ENCODE results near the gene SYNGR4.
"Not testable (repeated sequence)": the region's sequence is repeated elsewhere in the genome, so short reads cannot be mapped to it uniquely, and the experiment has no call there.

Gene SYNGR4

DNA sequence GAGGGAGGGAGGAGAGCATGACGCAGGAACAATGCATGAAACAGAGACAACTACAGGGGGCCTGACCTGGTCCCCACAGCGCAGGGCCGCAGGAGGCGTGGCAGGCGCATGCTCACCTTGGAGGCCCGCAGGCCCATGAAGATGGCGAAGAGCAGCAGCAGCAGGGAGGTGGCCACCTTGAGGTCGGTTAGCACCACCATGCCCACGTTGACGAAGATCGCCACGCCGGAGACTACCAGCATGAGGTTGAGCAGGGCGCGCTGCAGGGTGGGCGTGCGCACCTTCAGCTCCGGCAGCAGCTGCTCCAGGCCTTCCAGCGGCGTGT lies 21.8 kb upstream of the SYNGR4 start:
- FAIRE-seq = no peak

DNA sequence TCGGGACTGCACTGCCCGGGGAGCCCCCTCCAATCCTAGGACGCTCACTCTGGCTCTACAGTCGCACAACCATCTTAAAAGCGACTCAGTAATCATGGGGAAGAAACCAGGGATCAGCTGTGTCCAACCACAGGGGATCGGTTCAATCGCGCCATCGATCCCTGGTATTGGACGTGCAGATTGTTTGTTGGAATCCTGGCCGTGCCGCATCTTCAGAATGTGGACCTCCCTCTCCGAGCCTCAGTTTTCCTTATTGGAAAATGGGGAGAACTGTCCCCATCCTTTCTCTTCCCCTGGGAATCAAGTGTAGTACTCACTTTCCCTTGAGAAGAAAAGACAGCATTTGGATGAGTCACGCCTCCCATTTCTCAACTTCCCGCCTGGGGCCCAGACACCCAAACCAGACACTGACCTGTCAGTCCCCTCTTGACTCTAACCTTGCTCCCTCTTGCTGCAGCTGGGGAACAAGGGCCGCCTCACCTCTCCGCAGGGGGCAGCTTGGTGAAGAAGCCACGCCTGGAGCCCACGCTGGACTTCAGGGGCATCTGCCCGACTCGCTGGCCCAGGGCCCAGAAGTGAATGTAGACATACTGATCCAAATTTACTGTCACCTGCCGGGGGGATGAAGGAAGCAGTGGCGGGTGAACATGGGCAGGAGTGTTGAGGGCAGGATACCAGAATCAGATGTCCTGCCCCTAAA lies 21.2 kb upstream of the SYNGR4 start:
- FAIRE-seq = no peak

DNA sequence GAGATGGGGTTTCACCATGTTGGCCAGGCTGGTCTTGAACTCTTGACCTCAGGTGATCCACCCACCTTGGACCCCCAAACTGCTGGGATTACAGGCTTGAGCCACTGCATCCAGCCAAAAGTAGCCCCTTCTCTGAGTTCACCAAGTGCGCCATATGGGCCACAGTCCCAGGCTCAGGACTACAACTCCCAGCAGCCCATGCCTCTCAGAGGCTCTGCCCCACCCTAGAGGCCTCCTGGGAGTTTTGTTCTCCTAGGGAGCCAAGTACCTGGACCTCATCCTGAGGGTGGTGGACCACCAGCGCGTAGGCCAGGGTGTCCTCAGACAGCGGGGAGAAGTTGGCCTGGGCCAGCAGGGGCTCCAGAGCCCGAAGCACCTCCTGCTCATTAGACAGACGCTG lies 19.3 kb upstream of the SYNGR4 start:
- no peak for FAIRE-seq

DNA sequence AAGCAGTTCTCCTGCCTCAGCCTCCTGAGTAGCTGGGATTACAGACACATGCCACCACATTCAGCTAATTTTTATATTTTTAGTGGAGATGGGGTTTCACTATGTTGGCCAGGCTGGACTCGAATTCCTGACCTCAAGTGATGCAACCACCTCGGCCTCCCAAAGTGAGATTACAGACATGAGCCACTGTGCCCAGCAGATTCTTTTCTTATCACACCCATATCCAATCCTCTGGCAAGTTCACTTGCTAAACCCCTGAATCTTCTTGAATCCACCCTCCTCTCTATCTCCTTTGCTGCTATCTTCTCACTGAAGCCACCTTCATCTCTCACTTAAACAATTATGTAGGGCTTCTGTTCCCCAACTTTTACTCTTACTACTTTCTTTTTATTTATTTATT lies 18.0 kb upstream of the SYNGR4 start:
- FAIRE-seq = no peak

DNA sequence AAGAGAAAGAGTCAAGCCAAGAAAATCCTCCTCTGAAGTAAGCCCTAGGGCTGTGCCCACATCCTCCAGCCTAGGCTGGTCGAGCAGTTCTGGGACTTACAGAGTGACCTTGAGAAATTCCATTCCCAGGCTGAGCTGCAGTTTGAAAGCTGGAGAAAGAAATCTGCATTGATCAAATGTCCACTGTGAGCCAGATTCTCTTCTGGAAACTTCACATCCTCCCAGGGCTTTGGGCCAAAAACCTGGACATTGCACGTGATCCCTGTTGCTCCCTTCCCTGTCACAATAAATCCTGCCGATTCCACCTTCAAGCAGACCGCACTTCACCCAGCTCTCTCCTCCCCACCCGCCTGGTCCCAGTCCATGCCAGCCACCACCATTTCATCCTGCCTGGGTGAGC lies 16.1 kb upstream of the SYNGR4 start:
- no peak for FAIRE-seq

DNA sequence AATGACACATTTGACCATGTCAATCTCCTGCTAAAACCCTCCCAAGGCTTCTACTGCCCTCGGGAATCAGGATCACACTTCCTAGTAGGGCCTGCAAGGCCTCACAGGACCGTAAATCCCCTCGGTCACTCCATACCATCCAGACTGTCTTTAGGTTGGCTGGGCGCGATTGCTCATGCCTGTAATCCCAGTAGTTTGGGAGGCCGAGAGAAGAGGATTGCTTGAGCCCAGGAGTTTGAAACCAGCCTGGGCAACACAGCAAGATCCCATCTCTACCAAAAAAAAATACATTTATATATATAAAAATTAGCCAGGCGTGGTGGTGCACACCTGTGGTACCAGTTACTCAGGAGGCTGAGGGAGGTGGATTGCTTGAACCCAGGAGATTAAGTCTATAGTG lies 15.4 kb upstream of the SYNGR4 start:
- no peak for FAIRE-seq

DNA sequence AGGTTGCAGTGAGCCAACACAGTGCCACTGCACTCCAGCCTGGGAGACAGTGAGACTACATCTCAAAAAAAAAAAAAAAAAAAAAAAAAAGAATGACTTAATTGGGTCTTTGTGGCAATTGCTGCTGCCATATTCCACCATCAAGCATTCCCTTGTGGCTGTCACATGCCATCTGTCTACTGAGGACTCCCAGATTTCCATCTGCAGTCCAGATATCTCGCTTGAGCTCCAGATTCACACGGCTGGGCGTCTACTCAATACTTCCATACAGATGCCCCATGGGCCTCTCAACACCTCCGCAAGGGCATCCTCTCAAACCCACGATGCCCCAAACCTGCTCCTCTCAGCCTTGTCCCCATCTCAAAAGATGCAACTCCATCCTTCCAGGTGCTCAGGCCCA lies 13.3 kb upstream of the SYNGR4 start:
- FAIRE-seq = no peak

DNA sequence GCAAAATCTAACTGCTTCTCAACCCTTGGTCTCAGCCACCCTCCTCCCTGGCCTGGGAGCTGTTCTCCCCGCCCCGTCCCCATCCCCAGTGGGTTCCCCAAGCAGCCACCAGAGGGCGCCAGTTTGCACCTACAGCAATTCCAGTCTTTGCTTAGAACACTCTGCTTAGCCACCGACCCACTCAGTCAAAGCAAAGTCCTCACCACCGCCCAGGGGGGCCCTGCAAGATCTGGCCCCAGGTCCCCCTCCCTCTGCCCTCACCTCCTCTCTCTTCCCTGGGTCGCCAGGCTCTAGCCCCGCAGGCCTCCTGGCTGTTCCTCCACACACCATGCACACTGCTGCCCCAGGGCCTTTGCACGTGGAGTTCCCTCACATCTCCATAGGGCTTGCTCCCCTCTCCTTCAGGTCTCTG lies 12.8 kb upstream of the SYNGR4 start:
- FAIRE-seq = no peak

DNA sequence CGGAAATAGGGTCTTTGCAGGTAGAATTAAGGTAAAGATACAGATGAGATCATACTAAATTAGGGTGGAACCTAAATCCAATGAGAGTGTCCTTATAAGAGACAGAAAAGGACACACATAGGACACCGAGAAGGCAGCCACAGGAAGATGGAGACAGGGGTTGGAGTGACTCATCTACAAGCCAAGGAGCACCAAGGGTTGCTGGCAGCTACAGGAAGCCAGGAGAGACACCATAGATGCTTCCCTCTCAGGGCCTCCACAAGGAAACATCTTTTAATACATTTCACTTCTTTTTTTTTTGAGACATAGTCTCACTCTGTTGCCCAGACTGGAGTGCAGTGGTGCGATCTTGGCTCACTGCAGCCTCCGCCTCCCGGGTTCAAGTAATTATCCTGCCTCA lies 10.5 kb upstream of the SYNGR4 start:
- FAIRE-seq = no peak

DNA sequence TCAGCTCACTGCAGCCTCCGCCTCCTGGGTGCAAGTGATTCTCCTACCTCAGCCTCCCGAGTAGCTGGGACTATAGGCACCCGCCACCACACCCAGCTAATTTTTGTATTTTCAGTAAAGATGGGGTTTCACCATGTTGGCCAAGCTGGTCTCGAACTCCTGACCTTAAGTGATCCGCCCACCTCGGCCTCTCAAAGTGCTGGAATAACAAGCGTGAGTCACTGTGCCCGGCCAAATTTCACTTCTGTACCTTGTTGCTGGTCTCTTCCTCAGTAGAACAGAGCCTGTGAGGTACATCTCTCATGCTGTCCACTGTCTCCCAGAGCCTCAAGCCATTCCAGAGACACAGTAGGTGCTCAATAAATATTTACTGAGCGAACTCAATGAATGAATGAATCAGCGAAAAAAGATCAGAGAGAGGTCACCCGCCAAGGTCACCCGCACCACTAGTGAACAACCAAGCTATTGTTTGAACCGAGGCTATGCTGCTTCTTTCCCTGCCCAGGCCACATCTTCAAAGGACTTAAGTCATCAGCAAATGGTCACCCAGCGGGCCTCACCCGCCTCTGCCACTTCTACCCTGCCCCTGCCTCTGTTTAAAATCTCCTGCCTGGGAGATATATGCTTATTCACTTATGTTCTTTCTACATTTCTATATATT lies 9.7 kb upstream of the SYNGR4 start:
- no peak for FAIRE-seq

DNA sequence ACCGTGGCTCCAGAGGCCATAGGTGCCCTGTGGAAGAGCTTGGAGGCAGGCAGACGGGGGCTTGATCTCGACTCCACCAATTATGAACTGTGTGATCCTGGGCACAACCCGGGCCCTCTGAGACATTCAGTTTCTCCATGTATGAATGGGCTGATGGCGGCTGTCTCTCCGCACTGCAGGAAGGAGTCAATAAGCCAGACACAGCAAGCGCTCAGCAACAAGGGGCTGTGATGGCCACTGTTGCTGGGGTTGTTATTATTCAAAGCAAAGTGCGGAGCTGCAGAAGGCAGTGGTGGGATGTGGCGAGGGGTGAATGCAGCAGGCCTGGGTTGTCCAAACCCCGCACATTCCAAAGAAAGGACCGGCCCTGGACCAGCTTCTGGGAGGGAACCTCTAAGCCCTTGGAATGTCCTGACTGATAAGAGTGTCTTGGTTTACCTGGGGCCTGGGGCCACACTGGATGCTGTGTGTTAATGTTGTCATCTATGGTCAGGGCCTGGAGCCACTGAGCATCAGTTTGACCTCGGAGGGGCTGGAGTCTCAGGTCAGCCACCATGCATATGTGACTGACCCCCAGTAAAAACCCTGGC lies 8.7 kb upstream of the SYNGR4 start:
- no peak for FAIRE-seq

DNA sequence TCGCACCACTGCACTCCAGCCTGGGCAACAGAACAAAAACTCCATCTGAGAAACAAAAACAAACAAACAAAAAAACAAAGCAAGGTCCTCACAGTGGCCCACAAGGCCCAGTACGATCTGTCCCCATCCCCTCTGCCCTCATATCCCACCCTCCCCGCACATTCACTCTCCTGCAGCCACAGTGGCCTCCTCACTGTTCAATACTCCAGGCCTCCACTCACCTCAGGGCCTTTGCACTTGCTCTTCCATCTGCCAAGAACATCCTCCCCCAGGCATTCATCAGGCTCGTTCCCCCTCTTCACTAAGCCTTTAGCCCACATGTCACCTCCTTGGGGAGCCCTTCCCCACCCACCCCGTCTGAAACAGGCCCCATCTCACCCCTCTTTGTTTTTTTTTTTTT lies 5.0 kb upstream of the SYNGR4 start:
- FAIRE-seq = no peak

DNA sequence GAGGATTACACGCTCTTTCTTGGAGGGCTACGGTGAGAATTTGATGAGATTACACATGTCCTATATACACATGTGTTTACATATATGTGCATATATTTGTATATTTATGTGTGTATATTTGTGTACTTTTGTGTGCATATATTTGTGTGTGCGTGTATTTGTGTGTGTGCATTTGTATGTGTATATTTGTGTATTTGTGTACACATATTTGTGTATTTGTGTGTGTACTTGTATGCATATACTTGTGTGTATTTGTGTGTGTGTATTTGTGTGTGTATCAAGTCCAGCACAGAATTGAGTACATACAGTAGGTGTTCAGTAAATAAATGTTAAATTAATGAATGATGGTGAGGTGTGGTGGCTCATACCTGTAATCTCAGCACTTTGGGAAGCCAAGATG lies 2.3 kb upstream of the SYNGR4 start:
- no peak for FAIRE-seq

DNA sequence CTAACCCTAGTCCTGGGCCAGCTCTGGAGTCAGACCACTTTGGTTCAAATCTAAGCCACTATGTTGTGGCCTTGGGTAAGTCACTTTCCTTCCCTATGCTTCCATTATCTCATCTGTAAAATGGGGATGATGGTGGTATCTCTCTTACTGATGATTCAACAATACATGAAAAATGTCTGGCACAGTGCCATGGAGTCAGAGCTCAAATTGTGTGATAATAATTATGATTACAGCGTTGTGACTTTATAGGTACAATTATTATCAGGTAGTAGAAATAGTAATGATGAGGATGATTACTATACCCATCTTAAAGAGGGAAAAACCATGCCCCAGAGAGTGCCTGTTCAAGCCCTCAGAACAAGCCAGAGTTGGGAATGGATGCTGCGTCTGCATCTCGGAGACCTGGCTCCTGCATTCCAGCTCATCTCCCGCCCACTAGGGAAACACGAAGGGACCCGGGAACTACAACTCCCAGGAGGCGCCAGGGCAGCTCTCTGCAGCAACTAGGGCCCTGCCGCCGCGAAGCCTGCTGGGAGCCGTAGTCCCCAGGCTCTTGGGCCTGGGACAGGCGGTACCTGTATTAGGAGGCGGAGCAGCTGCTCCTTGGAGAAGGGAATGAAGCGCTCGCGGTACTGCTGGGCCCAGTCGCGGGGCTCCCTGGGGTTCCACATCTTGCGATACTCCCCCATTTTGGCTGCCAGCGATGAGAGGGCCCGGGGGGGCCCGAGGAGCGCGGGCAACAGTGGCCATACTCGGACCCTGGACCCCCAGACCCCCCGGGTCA lies 1.3 kb upstream of the SYNGR4 start:
- peak; percentile 77 for FAIRE-seq

DNA sequence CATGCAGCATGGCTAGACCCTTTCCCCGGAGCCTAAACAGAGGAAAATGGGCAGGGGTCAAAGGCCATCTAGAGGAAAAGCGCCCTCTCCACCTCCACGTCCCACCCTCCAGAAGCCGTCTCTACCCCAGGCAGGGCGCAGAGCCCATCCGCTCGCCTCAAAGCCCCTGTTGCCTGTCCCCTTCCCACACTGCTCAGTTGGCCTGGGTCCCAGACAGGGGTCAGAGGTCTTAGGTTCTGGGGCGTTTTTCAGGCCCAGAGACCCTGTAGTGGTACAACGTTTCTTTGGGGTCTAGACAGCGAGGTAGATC lies 712 bp upstream of the SYNGR4 start:
- FAIRE-seq = no peak

DNA sequence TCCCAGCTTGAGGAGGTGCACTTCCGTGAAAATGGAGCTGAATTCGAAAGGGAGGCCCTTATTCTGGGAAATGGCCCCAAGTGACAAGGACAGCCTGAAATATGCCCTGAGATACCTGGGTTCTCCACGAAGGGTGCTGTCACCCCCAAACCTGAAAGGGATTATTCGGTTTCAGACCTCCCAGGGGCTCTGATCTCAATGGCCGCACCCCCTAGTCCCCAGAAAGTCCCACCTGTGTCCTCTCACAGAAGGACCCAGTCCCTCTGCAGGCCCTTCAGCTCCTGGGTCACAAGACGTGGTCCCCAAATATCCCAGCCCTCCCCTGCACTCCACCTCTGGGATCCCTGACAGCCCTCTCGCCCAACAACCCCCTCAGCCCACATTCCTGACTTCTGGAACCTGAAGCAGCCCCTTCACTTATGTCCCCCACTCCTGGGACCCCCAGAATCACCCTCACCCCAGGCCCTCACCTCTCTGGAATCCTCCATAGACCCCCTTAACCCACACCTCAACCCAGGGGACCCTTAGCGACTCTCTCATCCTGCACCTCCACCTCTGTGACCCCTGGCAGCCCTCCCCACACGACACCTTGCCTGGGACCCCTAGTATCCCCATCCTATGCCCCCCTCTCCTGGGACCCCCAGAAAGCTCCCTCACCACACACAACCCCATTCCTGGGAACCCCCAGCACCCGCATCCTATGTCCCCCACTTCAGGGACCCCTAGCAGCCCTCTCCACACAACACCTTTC lies 606 bp downstream of the SYNGR4 start:
- no peak for FAIRE-seq

DNA sequence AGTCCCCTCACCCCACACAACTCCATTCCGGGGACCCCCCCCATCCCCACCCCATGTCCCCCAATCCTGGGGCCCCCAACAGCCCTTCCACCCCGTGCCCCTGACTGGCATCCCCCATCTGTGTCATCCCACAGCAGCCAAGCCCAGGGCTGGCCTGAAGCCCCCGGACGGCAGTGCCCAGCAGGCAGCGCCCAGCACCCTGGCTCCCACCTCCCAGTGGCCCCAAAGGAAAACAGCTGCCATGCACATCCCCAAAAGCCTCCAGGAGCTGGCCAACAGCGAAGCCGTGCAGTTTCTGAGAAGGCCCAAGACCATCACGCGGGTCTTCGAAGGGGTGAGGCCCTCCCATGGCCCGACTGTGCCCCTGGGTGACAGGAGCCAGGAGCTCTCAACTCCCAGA lies 1.4 kb downstream of the SYNGR4 start:
- no peak for FAIRE-seq

DNA sequence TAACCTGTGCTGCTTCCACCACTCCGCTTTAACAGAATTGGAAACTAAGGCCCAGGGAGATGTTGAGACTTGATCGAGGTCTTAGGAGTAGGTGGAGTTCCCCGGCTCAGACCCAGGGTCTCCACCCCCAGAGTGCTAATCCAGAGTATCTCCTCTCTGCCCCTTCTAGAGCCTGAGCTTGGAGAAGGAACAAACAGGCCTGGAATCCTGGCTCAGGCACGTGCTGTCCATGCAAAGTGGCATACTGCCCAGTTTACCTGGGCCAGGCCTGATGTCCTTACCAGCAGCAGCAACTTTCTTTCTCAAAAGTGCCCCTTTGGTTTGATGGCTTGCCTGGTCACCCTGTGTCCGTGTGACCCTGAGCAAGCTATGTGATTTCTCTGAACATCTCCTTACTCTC lies 3.7 kb downstream of the SYNGR4 start:
- FAIRE-seq = no peak

DNA sequence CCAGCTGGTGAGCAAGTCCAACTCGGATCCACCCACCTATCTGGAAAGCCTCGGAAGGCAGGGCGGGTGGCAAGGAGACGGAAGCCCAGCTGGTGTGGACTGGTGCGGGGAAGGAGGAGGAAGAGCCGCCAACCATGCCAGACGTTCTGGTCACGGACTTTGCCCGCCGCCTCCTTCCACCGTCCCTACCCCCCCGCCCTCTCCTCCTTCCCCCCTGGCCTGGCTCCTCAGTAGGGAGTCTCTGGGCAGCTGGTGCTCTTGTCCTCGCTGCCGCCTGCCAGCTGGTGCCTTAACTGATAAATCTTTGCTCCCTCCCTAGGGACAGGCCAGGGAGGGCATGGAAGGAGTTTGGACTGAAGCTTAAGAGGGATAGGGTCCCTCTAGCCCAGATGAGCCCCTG lies 4.8 kb downstream of the SYNGR4 start:
- no peak for FAIRE-seq

DNA sequence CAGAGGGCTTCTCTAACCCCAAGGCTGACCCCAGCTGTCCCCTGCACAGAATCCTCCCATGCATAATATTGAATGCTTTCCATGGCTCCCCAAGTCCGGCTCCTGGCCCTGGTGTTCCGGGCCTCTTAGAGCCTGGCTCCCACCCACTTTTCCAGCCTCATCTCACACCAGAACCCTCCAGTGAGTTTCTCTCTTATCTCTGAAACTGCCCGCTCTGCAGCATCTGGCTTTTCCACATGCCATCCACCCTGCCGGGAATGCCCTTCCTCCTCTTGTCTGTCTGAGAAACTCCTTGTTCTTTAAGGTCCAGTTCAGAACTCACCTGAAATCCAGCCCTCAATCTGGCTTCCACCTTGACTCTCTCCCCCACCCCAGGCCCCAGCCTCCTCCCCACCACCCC lies 6.8 kb downstream of the SYNGR4 start:
- no peak for FAIRE-seq

DNA sequence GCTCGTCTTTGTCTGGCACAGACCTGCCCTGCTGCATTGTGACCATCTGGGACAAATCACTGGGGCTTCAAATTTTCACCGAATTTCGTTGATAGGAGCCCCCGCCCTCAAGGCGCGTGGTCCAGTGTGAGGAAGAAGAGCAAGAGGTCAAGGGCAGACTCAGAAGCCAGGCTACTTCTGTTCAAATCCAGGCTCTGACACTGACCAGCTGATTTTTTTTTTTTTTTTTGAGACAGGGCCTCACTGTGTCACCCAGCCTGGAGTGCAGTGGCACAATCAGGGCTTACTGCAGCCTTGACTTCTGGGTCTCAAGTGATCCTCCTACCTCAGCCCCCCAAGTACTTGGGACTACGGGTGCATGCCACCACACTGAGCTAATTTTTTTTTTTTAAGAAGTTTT lies 7.2 kb downstream of the SYNGR4 start:
- FAIRE-seq = no peak

DNA sequence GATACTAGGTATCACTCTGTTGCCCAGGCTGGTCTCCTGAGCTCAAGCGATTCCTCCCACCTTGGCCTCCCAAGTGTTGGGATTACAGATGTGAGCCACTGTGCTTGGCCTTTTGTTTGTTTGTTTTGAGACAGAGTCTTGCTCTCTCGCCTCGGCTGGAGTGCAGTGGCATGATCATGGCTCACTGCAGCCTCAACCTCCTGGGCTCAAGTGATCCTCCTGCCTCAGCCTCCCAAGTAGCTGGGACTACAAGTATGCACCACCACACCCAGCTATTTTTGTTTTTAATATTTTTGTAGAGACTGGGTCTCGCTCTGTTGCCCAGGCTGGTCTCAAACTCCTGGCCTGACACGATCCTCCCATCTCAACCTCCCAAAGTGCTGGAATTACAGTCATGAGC lies 7.6 kb downstream of the SYNGR4 start:
- FAIRE-seq = not testable (repeated sequence)

DNA sequence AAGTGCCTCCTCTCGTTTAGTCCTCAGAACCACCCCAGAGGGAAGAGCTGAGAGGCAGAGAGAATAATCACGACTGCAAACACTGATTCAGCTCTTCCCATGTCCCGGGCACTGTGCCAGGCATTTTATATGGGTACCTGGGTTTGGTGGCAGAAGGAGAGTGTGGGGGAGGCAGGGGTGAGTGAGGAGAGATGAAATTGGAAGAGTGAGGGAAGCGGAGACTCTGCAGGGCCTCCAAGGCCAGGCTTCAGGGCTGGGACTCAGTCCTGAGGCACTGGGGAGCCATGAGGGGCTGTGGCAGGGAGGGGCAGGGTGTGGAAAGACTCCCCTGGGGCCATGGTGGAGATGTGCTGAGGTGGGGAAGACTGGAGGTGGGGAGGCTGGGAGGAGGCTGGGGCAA lies 8.7 kb downstream of the SYNGR4 start:
- FAIRE-seq = no peak

DNA sequence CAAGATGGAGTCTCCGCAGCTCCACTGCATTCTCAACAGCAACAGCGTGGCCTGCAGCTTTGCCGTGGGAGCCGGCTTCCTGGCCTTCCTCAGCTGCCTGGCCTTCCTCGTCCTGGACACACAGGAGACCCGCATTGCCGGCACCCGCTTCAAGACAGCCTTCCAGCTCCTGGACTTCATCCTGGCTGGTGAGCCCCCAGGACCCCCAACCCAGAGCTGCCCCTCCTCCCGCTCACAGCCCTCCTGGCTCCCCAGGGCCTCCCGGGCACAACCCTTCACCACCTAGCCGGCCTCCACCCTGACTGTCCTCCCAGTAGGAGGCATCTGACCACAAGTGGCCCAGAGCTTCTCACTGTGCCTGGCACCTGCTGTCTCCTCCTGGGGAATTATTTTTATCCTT lies 9.4 kb downstream of the SYNGR4 start:
- no peak for FAIRE-seq
